Parathyroid adenoma (tissue), 2 donors: Measurements from ENCODE around the gene DGCR8.

Experiments
- H2AFZ ChIP-seq: fragments of 300-600 bp; sonication (generic); one replicate; pipeline ENCODE4 v1.7.0; 2017; ENCODE audit warnings: antibody characterized with exemption, mild to moderate bottlenecking
- H3K27ac ChIP-seq: fragments of 300-600 bp; sonication (generic); one replicate; pipeline ENCODE4 v1.7.0; 2017
- H3K27me3 ChIP-seq: fragments of 300-600 bp; sonication (generic); one replicate; pipeline ENCODE4 v1.7.0; 2017; ENCODE audit warnings: low read length; ENCODE audit not compliant: control insufficient read depth, insufficient read depth
- H3K36me3 ChIP-seq: fragments of 300-600 bp; sonication (generic); one replicate; pipeline ENCODE4 v1.7.0; 2017; ENCODE audit warnings: low read length; ENCODE audit not compliant: control insufficient read depth, insufficient read depth
- H3K4me1 ChIP-seq: fragments of 300-600 bp; sonication (generic); one replicate; pipeline ENCODE4 v1.7.0; 2017; ENCODE audit warnings: control low read depth
- H3K4me2 ChIP-seq: fragments of 300-600 bp; sonication (generic); one replicate; pipeline ENCODE4 v1.7.0; 2017; ENCODE audit warnings: low read length
- H3K4me3 ChIP-seq: fragments of 300-600 bp; sonication (generic); one replicate; pipeline ENCODE4 v1.7.0; 2017; ENCODE audit warnings: low read depth, low read length
- H3K79me2 ChIP-seq: fragments of 300-600 bp; sonication (generic); one replicate; pipeline ENCODE4 v1.7.0; 2017; ENCODE audit warnings: control low read depth
- H3K9ac ChIP-seq: fragments of 300-600 bp; sonication (generic); one replicate; pipeline ENCODE4 v1.7.0; 2017; ENCODE audit warnings: mild to moderate bottlenecking
- H3K9me3 ChIP-seq: fragments of 300-600 bp; sonication (generic); one replicate; pipeline ENCODE4 v1.7.0; 2017; ENCODE audit warnings: low read length; ENCODE audit not compliant: control insufficient read depth
- CTCF ChIP-seq: fragments of 300-600 bp; sonication (generic); IDR thresholded peaks from one replicate; pipeline ENCODE4 v1.7.0; 2017; ENCODE audit warnings: antibody characterized with exemption, mild to moderate bottlenecking
- donor health status: primary hyperparathyroidism.

Gene DGCR8

DNA sequence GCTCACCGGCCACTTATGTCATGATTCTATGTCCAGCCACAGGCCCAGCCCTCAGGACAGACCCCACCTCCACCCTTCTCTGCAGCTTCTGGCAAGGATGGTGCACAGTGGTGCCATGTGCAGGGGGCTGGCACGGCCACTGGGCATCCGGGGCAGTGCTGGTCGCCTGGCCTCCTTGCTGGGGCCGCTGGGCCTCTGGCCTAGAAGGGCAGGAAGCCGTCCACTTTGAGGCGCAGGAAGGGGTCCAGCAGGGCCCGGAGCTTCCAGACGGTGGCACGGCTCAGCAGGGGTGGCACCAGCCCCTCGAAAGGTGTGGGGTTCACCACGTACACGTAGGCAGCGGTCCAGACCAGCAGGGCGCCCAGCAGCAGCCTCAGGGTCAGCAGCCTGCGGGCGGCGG, 68.4 kb downstream of the DGCR8 start:
- no peaks in the 10 kb centered on the region for H3K9me3 ChIP-seq
- H3K27me3 ChIP-seq: no peaks in the 10 kb centered on the region
- H3K36me3 ChIP-seq: no peaks in the 10 kb centered on the region
- no peak overlapping the region for H3K9ac ChIP-seq
- no peak for TF ChIP-seq CTCF
- no peak overlapping the region for H3K4me3 ChIP-seq
- no peak overlapping the region for H2AFZ ChIP-seq
- H3K4me2 ChIP-seq: no peak overlapping the region
- H3K79me2 ChIP-seq: no peaks in the 10 kb centered on the region
- H3K27ac ChIP-seq: no peak overlapping the region
- H3K4me1 ChIP-seq: no peaks in the 10 kb centered on the region

GRCh38 chr22:20149257-20150250, 69.5 kb downstream of the DGCR8 start:
- Histone ChIP-seq H2AFZ (no peak overlapping the region), H3K27me3 (no peaks in the 10 kb centered on the region), H3K4me1 (no peaks in the 10 kb centered on the region), H3K9ac (no peak overlapping the region), H3K79me2 (no peaks in the 10 kb centered on the region), H3K27ac (no peak overlapping the region), H3K36me3 (no peaks in the 10 kb centered on the region), H3K4me2 (no peak overlapping the region), H3K9me3 (no peaks in the 10 kb centered on the region), H3K4me3 (no peak overlapping the region)
- TF ChIP-seq CTCF: no peak

GRCh38 chr22:20150381-20151275, 70.6 kb downstream of the DGCR8 start, which contains the start of gene CCDC188:
Gene CCDC188 (minus strand): TSS chr22:20151055. CDS start chr22:20150986, 69 bp downstream.
- Histone ChIP-seq H3K9ac (no peak within 1 kb of the TSS), H3K36me3 (no peaks in the 10 kb centered on the region), H3K27ac (no peak within 1 kb of the TSS), H3K9me3 (no peaks in the 10 kb centered on the region), H3K27me3 (no peaks in the 10 kb centered on the region), H3K4me3 (no peak within 1 kb of the TSS), H3K4me1 (no peaks in the 10 kb centered on the region), H3K79me2 (no peaks in the 10 kb centered on the region), H2AFZ (no peak within 1 kb of the TSS), H3K4me2 (no peak within 1 kb of the TSS)
- no peak for TF ChIP-seq CTCF

DNA sequence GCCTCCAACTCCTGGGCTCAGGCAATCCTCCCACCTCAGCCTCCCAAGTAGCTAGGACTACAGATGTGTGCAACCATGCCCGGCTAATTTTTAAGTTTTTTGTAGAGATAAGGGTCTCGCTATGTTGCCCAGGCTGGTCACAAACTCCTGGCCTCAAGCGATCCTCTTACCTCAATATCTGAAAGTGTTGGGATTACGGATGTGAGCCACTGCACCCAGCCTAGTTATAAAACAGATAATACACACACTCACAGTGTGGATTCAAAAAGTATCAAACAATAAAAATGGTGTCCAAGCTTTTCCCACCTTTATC, 71.2 kb downstream of the DGCR8 start:
- H3K27me3 ChIP-seq: no peaks in the 10 kb centered on the region
- H3K36me3 ChIP-seq: no peaks in the 10 kb centered on the region
- no peak overlapping the region for H3K4me2 ChIP-seq
- no peak overlapping the region for H3K4me3 ChIP-seq
- TF ChIP-seq CTCF: no peak
- H3K9ac ChIP-seq: no peak overlapping the region
- H3K9me3 ChIP-seq: no peaks in the 10 kb centered on the region
- no peaks in the 10 kb centered on the region for H3K4me1 ChIP-seq
- no peaks in the 10 kb centered on the region for H3K79me2 ChIP-seq
- no peak overlapping the region for H3K27ac ChIP-seq
- no peak overlapping the region for H2AFZ ChIP-seq
